Endothelial cell of umbilical vein (primary cell): ENCODE data around the gene IL17RD. TPM values are rescaled to one million over a fixed set of nuclear protein-coding genes. Genes with fewer than 3 reads are reported as not detected.

Experiments used
- BruUV-seq: library from RNA; stranded (reverse); fragments of 400-500 nt; replicated peaks from 2 replicates; lab custom pipeline; 2021; lab: Mats Ljungman, UMichigan
- CTCF ChIA-PET: fragments of 300-600, 350-600 bp; sonication (Branson Sonifier 250); formaldehyde crosslinking; loops from one replicate; lab custom pipeline; 2021; ENCODE audit warnings: antibody characterized with exemption, inconsistent platforms; lab: Charles Lee
- POLR2A ChIA-PET: fragments of 300-600, 350-600 bp; sonication (Branson Sonifier 250); formaldehyde crosslinking; loops from one replicate; lab custom pipeline; 2021; ENCODE audit warnings: antibody characterized with exemption, inconsistent platforms; lab: Charles Lee
- DNase-seq: peaks from one replicate; pipeline ENCODE4 v3.0.0-alpha.2; 2011; ENCODE audit warnings: low read depth, low spot score
- FAIRE-seq: peaks from 2 replicates; lab custom pipeline; 2011; peaks lifted over from hg19 to GRCh38; lab: Jason Lieb, UNC
- H2AFZ ChIP-seq: 2 replicates; pipeline ENCODE4 v1.6.0; 2012; ENCODE audit warnings: low read depth, low read length, control low read depth, inconsistent platforms
- H3K27ac ChIP-seq: 2 replicates; pipeline ENCODE4 v1.5.1; 2011; ENCODE audit warnings: low read depth, mild to moderate bottlenecking, control low read depth, low read length, moderate library complexity; ENCODE audit not compliant: insufficient read depth
- H3K27me3 ChIP-seq, 2 experiments: 2 replicates each; pipeline versions ENCODE4 v1.6.0 to v1.6.1; 2011; ENCODE audit warnings: low read length in 2 of 2, mixed read lengths in 1 of 2; ENCODE audit not compliant: control insufficient read depth in 2 of 2, insufficient read depth in 2 of 2
- H3K36me3 ChIP-seq, 2 experiments: 2 replicates in 1 of 2; 3 replicates in 1 of 2; pipeline ENCODE4 v1.5.1; 2011; ENCODE audit warnings: low read length in 2 of 2, mild to moderate bottlenecking in 1 of 2, moderate library complexity in 1 of 2; ENCODE audit not compliant: control insufficient read depth in 2 of 2, insufficient read depth in 2 of 2; ENCODE audit errors: extremely low read depth in 1 of 2
- H3K4me1 ChIP-seq: 3 replicates; pipeline ENCODE4 v1.5.1; 2011; ENCODE audit warnings: mild to moderate bottlenecking, low read length; ENCODE audit not compliant: control insufficient read depth, insufficient read depth; ENCODE audit errors: extremely low read depth
- H3K4me2 ChIP-seq: 2 replicates; pipeline ENCODE4 v1.6.1; 2011; ENCODE audit warnings: low read length, control low read depth, mixed read lengths; ENCODE audit not compliant: insufficient read depth
- H3K4me3 ChIP-seq, 3 experiments: fragments of 200-600 bp in 1 of 3; sonication (generic), shearing (Covaris generic) in 1 of 3; replicated peaks in 1 of 3; 2 replicates each; pipeline ENCODE4 v1.5.1; 2011 to 2016; ENCODE audit warnings: control low read depth in 3 of 3, low read length in 3 of 3, mild to moderate bottlenecking in 2 of 3, inconsistent platforms in 1 of 3, low read depth in 1 of 3, moderate library complexity in 1 of 3; ENCODE audit not compliant: insufficient read depth in 1 of 3
- H3K79me2 ChIP-seq: 2 replicates; pipeline ENCODE4 v1.6.0; 2012; ENCODE audit warnings: low read length, inconsistent platforms; ENCODE audit not compliant: control insufficient read depth, insufficient read depth
- H3K9ac ChIP-seq: replicated peaks from 2 replicates; pipeline ENCODE3; 2011; ENCODE audit warnings: low read length, control low read depth; ENCODE audit not compliant: insufficient read depth; ENCODE audit errors: extremely low read depth
- H3K9me1 ChIP-seq: replicated peaks from 3 replicates; pipeline ENCODE4 v1.6.0; 2011; ENCODE audit warnings: mild to moderate bottlenecking, low read length; ENCODE audit not compliant: control insufficient read depth, insufficient read depth; ENCODE audit errors: extremely low read depth
- H3K9me3 ChIP-seq: replicated peaks from 2 replicates; pipeline ENCODE4 v1.5.1; 2012; ENCODE audit warnings: low read length, inconsistent platforms; ENCODE audit not compliant: control insufficient read depth, insufficient read depth
- H4K20me1 ChIP-seq: replicated peaks from 2 replicates; pipeline ENCODE3; 2011; ENCODE audit warnings: mild to moderate bottlenecking, low read length; ENCODE audit not compliant: control insufficient read depth, insufficient read depth; ENCODE audit errors: extremely low read depth
- EZH2 ChIP-seq: IDR thresholded peaks from 2 replicates; pipeline ENCODE4 v1.6.1; 2012; ENCODE audit warnings: borderline replicate concordance, low read depth, mild to moderate bottlenecking, moderate library complexity, low read length, inconsistent platforms; ENCODE audit not compliant: severe bottlenecking
- FOS ChIP-seq: IDR thresholded peaks from 2 replicates; pipeline ENCODE4 v1.6.1; 2011; ENCODE audit warnings: mild to moderate bottlenecking, low read length, moderate library complexity, borderline replicate concordance; ENCODE audit not compliant: insufficient read depth
- GATA2 ChIP-seq: IDR thresholded peaks from 2 replicates; pipeline ENCODE4 v1.7.0; 2011; ENCODE audit warnings: low read depth, mild to moderate bottlenecking, moderate library complexity, mixed read lengths, low read length; ENCODE audit not compliant: insufficient read length, insufficient read depth
- JUN ChIP-seq: IDR thresholded peaks from 2 replicates; pipeline ENCODE4 v1.6.1; 2011; ENCODE audit warnings: borderline replicate concordance, low read depth; ENCODE audit not compliant: insufficient read length, insufficient read depth
- MYC ChIP-seq: IDR thresholded peaks from one replicate; pipeline ENCODE4 v1.6.1; 2011; ENCODE audit warnings: mild to moderate bottlenecking, low read depth, low read length
- POLR2A ChIP-seq: IDR thresholded peaks from 2 replicates; pipeline ENCODE4 v1.6.1; 2012; ENCODE audit warnings: low read depth, mild to moderate bottlenecking, control low read depth, low read length
- POLR2AphosphoS5 ChIP-seq: IDR thresholded peaks from 2 replicates; pipeline ENCODE4 v1.6.1; 2012; ENCODE audit warnings: low read depth, mild to moderate bottlenecking, control low read depth, low read length, moderate library complexity; ENCODE audit not compliant: insufficient read depth
- dilution Hi-C: fragments of 300-500 bp; cut with MboI; formaldehyde crosslinking; loops from one replicate; pipeline ENCODE4 v1.15.0; 2019; ENCODE audit warnings: low sequenced_read_pairs; ENCODE audit not compliant: extremely low pct_ligation_motif_present
- intact Hi-C: fragments of 100-400 bp; cut with micrococcal nuclease; formaldehyde crosslinking; loops from one replicate; pipeline ENCODE4 v1.10.0; 2022
- polyA plus RNA-seq, 4 experiments: library from polyadenylated mRNA; depleted of rRNA in 3 of 4; stranded (reverse) in 3 of 4; unstranded in 1 of 4; fragments of >200 nt; gene quantifications; 2 replicates each; pipeline versions ENCODE4 v1.2.1 to v1.2.3, GENCODE V29; 2011 to 2012; ENCODE audit warnings: missing spikeins in 1 of 4
- total RNA-seq: library from RNA; stranded (reverse); gene quantifications from 2 replicates; pipeline ENCODE4 v1.2.3, GENCODE V29; 2021
- TF ChIP-seq, protein P1 (sequence below): IDR thresholded peaks from 2 replicates; pipeline ENCODE4 v1.6.1; 2011; ENCODE audit not compliant: insufficient read depth, insufficient read length
- TF ChIP-seq, protein P2 (sequence below), 2 donors: IDR thresholded peaks; 1 replicate in 1 of 2; 2 replicates in 1 of 2; pipeline ENCODE4 v1.5.1; 2011; ENCODE audit warnings: low read length in 2 of 2, mild to moderate bottlenecking in 2 of 2, moderate library complexity in 2 of 2, control low read depth in 1 of 2, inconsistent platforms in 1 of 2, low read depth in 1 of 2; ENCODE audit not compliant: insufficient read depth in 1 of 2; ENCODE audit errors: extremely low read depth in 1 of 2

The IL17RD gene
- total and polyA plus RNA-seq, 2 donors (not counting 3 experiments of a cell fraction or from before 2014, with no cell fraction given): 0.36 to 0.93 TPM

DNA sequence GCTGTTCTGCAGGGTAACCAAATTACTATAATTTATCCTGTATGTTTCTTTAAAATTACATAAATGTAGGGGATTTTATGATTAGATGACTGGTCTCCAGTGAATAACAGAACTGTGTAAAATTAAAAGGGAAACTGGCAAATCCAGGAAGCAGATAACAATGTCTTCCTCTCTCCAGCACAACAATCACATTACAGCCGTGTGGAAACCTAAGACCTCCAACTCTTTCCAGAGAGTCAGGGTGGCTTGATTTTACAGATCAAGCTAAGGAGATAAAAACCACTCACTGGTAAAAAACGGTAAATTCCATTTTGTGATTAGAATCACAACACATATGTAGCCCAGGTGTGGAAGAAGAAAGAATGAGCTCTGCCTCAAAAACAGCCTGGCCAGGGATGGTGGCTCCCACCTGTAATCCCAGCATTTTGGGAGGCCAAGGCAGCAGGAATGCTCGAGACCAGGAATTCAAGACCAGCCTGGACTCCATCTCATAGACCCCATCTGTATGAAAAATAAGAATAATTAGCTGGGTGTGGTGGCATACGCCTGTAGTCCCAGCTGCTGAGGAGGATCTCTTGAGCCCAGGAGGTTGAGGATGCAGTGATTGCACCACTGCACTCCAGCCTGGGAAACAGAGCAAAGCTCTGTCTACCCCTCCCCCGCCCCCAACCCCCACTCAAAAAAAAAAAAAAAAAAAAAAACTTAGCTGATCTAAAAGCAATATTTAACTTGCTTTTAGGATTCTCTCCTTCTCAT lies 29.0 kb downstream of the IL17RD start:
- Histone ChIP-seq H3K27me3 (peaks cover 9 to 13% of the 10 kb centered on the region in 2 experiments), H3K4me3 (no peak overlapping the region), H3K9ac (no peak overlapping the region), H3K4me2 (no peak overlapping the region), H3K4me1 (peaks cover 14% of the 10 kb centered on the region), H3K36me3 (no peaks in the 10 kb centered on the region), H3K9me1 (no peaks in the 10 kb centered on the region), H3K9me3 (no peaks in the 10 kb centered on the region), H3K27ac (no peak overlapping the region), H3K79me2 (no peaks in the 10 kb centered on the region), H2AFZ (peak overlapping the region; percentile 46), H4K20me1 (no peaks in the 10 kb centered on the region)
- TF ChIP-seq POLR2A (no peak), GATA2 (no peak), MYC (no peak), JUN (no peak), POLR2AphosphoS5 (no peak), FOS (no peak), EZH2 (no peak)
- TF ChIP-seq, protein P1, sequence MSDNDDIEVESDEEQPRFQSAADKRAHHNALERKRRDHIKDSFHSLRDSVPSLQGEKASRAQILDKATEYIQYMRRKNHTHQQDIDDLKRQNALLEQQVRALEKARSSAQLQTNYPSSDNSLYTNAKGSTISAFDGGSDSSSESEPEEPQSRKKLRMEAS: no peak
- TF ChIP-seq, protein P2, sequence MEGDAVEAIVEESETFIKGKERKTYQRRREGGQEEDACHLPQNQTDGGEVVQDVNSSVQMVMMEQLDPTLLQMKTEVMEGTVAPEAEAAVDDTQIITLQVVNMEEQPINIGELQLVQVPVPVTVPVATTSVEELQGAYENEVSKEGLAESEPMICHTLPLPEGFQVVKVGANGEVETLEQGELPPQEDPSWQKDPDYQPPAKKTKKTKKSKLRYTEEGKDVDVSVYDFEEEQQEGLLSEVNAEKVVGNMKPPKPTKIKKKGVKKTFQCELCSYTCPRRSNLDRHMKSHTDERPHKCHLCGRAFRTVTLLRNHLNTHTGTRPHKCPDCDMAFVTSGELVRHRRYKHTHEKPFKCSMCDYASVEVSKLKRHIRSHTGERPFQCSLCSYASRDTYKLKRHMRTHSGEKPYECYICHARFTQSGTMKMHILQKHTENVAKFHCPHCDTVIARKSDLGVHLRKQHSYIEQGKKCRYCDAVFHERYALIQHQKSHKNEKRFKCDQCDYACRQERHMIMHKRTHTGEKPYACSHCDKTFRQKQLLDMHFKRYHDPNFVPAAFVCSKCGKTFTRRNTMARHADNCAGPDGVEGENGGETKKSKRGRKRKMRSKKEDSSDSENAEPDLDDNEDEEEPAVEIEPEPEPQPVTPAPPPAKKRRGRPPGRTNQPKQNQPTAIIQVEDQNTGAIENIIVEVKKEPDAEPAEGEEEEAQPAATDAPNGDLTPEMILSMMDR (IDR thresholded peaks at IDR 0.05; ENCODE audit: extremely low read depth in 1 of 2, insufficient read depth in 1 of 2, low read depth in 1 of 2, low read length in 2 of 2): no peak
- FAIRE-seq (no peak), DNase-seq (peak; percentile 66)
- dilution Hi-C loops: no loop called here
- intact Hi-C loops: no loop called here
- no TSS peak for BruUV-seq
- POLR2A ChIA-PET: interaction anchor here (0.6 kb wide), 1 partner anchor 52 kb away, joined by 4 read pairs; no protein-coding TSS in a partner anchor
- CTCF ChIA-PET: interaction anchor here (0.6 to 1.7 kb wide), 9 partner anchors 9 to 408 kb away, joined by 3 to 9 read pairs (median 3); no protein-coding TSS in a partner anchor
